ENCODE data around the gene RIMS1. TPM values are rescaled to one million over a fixed set of nuclear protein-coding genes. Genes with fewer than 3 reads are reported as not detected.

Gene RIMS1
- total RNA-seq, 1 experiment from 2014 or later, result not detected

- no peak for DNase-seq (ENCODE audit: low read depth)
- in situ Hi-C loops (cut with HindIII; ENCODE audit: low pct_unique_long_range_greater_than_20kb, low sequenced_read_pairs), result no loop called here
Observed at GRCh38 chr6:72203983-72204382, 317.6 kb downstream of the RIMS1 start.

- no peak for DNase-seq (ENCODE audit: low read depth)
- in situ Hi-C loops (cut with HindIII; ENCODE audit: low pct_unique_long_range_greater_than_20kb, low sequenced_read_pairs), result no loop called here
Observed at GRCh38 chr6:72205500-72205899, 319.1 kb downstream of the RIMS1 start.

- DNase-seq (ENCODE audit: low read depth), result no peak
- in situ Hi-C loops (cut with HindIII; ENCODE audit: low pct_unique_long_range_greater_than_20kb, low sequenced_read_pairs), result no loop called here
Observed at GRCh38 chr6:72206606-72207005, 320.3 kb downstream of the RIMS1 start.

GRCh38 chr6:72212686-72213085 is 326.3 kb downstream of the RIMS1 start:
- DNase-seq (ENCODE audit: low read depth), result no peak
- in situ Hi-C loops (cut with HindIII; ENCODE audit: low pct_unique_long_range_greater_than_20kb, low sequenced_read_pairs), result no loop called here

- in situ Hi-C loops (cut with HindIII; ENCODE audit: low pct_unique_long_range_greater_than_20kb, low sequenced_read_pairs), result no loop called here
- DNase-seq (ENCODE audit: low read depth), result no peak
Observed at GRCh38 chr6:72213654-72214053, 327.3 kb downstream of the RIMS1 start.

- in situ Hi-C loops (cut with HindIII; ENCODE audit: low pct_unique_long_range_greater_than_20kb, low sequenced_read_pairs), result no loop called here
- no peak for DNase-seq (ENCODE audit: low read depth)
Observed at GRCh38 chr6:72216222-72217068, 330.1 kb downstream of the RIMS1 start.

DNA sequence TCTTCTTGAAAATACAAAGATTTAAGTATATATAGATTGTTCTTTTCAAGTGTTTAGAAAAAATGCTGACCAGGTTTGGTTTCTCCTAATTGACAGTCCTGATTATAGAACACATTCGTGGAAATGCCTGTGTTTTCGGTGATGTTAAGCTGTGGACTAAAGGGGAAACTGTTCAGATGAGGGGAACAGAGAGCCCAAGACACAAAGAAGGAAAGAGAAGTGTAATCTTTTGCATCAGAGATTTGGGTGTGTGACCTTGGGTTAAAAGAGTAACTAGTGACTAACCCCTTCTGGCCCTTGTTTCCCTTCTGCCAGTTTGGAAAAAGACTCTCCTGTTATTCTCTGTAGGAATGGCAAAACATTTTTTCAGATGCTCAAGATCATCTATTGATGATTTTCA is 331.3 kb downstream of the RIMS1 start:
- in situ Hi-C loops (cut with HindIII; ENCODE audit: low pct_unique_long_range_greater_than_20kb, low sequenced_read_pairs), result no loop called here
- no peak for DNase-seq (ENCODE audit: low read depth)

DNA sequence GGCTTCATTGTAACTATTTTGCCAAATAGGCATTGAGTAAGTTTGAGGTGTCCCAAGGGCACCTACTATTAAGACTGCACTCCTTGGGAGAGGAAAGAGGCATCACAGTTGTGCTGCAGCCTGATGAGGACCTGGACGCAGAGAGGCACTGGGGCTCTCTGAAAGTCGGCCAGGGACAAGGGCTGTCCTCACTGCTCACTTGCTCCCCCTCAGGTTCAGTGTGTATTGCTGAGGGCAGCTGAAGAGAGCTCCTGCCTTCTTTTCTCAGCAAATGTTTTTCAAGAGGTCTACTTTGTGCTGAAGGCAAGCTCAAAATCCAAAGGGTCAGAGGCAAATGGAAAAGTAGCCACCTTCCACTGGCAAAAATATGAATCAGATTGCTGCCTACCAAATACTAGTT is 331.8 kb downstream of the RIMS1 start:
- DNase-seq (ENCODE audit: low read depth), result no peak
- in situ Hi-C loops (cut with HindIII; ENCODE audit: low pct_unique_long_range_greater_than_20kb, low sequenced_read_pairs), result no loop called here

- no peak for DNase-seq (ENCODE audit: low read depth)
- in situ Hi-C loops (cut with HindIII; ENCODE audit: low pct_unique_long_range_greater_than_20kb, low sequenced_read_pairs), result no loop called here
Observed at GRCh38 chr6:72219536-72219935, 333.2 kb downstream of the RIMS1 start.

- in situ Hi-C loops (cut with HindIII; ENCODE audit: low pct_unique_long_range_greater_than_20kb, low sequenced_read_pairs), result no loop called here
- DNase-seq (ENCODE audit: low read depth), result no peak
Observed at GRCh38 chr6:72238021-72238420, 351.7 kb downstream of the RIMS1 start.

GRCh38 chr6:72238900-72239299 is 352.6 kb downstream of the RIMS1 start:
- in situ Hi-C loops (cut with HindIII; ENCODE audit: low pct_unique_long_range_greater_than_20kb, low sequenced_read_pairs), result no loop called here
- DNase-seq (ENCODE audit: low read depth), result no peak

DNA sequence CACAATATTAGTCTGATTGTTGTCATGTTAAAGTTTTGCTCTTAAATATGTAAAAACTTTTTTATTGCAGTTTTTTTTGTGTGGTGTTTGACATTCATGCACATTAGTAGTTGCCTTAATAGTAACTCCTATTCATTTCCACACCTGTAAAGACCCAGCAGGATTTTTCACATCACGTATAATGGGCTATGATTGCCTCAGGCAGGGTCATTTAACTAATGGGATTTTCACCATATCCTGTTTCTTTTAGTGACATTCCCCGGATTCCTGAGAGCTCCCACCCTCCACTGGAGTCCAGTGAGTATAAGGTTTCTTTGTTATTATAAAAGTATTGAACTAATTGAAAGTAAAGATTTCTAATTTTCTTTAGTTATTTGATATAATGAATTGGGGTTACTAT is 359.2 kb downstream of the RIMS1 start:
- in situ Hi-C loops (cut with HindIII; ENCODE audit: low pct_unique_long_range_greater_than_20kb, low sequenced_read_pairs), result no loop called here
- DNase-seq (ENCODE audit: low read depth), result peak; percentile 1

GRCh38 chr6:72246926-72247325 is 360.6 kb downstream of the RIMS1 start:
- in situ Hi-C loops (cut with HindIII; ENCODE audit: low pct_unique_long_range_greater_than_20kb, low sequenced_read_pairs), result no loop called here

GRCh38 chr6:72248621-72249020 is 362.3 kb downstream of the RIMS1 start:
- no peak for DNase-seq (ENCODE audit: low read depth)
- in situ Hi-C loops (cut with HindIII; ENCODE audit: low pct_unique_long_range_greater_than_20kb, low sequenced_read_pairs), result no loop called here

More at GRCh38 chr6:72246926-72247325, 360.6 kb downstream of the RIMS1 start:
- DNase-seq (ENCODE audit: low read depth), result no peak

DNA sequence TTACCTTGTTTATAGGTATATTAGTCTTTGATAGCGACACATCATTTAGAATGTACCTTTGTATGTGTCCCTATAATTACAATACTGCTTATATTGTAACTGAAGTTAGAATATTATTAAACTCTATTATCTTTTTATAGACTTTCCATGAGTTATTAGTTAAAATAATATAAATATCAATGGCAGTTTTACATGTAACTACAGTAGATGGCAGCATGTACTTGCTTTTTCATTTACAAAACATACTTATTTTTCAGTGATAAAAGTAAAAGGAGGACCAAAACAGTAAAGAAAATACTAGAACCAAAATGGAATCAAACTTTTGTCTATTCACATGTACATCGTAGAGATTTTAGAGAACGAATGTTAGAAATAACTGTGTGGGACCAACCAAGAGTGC is 364.3 kb downstream of the RIMS1 start:
- in situ Hi-C loops (cut with HindIII; ENCODE audit: low pct_unique_long_range_greater_than_20kb, low sequenced_read_pairs), result no loop called here
- no peak for DNase-seq (ENCODE audit: low read depth)

DNA sequence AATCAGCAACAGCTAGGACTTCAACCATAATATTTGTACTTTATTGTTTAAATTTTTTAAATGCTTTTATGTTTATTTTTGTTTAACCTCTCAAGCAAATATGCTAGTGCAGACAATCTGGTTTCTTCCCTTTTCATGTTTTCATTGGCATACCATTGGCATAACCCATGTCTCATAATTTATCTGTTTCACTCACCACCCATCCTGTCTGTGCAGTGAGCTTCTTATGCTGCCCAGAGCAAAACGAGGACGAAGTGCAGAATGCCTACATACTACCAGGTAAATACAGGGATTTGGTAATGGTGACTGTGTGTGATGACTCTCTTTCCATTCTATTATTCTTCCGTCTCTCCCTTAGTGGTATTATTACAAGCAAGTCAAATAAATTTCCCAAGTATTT is 374.1 kb downstream of the RIMS1 start:
- no peak for DNase-seq (ENCODE audit: low read depth)
- in situ Hi-C loops (cut with HindIII; ENCODE audit: low pct_unique_long_range_greater_than_20kb, low sequenced_read_pairs), result no loop called here

DNA sequence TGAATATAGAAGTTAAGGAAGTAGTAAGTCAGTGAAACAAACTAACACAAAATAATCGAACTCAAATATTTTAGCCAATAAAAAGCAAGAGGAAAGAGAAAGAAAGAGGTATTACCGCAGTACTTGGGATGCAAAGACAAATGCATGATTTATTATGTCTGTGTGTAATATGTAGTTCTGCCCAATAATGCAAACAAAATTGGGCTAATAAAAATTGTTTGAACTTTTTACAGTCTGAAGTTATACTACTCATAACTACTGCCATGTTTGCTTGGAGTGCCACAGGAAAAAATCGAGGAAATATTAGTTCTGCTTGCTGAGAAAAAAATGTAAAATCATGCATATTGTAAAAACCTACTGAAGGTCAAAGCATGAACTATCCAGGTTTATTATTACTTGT is 375.2 kb downstream of the RIMS1 start:
- in situ Hi-C loops (cut with HindIII; ENCODE audit: low pct_unique_long_range_greater_than_20kb, low sequenced_read_pairs), result no loop called here
- DNase-seq (ENCODE audit: low read depth), result no peak

DNA sequence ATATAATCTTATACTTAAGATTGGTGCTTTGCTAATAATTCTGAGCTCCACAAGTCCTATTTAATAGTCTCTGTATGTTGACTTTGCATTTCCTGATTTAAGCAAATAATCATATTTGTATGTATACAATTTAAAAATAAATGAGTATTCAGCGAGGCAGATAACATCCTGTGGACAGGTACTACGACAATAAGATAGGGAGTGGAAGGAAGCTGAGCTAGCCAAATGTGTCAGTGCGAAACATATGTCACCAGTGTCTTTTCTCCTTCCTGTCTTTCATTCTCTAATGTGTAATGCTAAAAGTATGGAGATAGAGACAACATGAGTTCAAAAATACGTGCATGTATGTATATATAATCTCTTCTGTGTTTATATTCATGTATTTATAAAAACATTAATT is 375.9 kb downstream of the RIMS1 start:
- in situ Hi-C loops (cut with HindIII; ENCODE audit: low pct_unique_long_range_greater_than_20kb, low sequenced_read_pairs), result no loop called here
- DNase-seq (ENCODE audit: low read depth), result no peak

DNA sequence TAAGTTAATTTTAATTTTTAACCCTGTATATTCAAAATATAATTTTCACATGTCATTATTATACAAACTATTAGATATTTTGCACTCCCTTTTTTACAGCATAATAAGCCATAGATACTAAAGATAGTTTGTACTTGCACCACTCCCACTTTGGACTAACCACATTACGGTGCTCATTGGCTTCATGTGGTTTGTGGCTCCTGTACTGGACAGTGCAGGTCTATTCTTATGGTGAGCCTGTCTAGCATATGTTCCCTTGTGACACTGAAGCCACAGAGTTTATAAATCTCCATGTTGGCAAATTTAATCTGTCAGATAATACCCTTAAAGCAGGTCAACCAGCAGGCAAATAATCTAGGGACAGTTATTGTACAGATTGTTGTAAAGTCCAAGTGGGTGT is 381.1 kb downstream of the RIMS1 start:
- in situ Hi-C loops (cut with HindIII; ENCODE audit: low pct_unique_long_range_greater_than_20kb, low sequenced_read_pairs), result no loop called here
- no peak for DNase-seq (ENCODE audit: low read depth)

DNA sequence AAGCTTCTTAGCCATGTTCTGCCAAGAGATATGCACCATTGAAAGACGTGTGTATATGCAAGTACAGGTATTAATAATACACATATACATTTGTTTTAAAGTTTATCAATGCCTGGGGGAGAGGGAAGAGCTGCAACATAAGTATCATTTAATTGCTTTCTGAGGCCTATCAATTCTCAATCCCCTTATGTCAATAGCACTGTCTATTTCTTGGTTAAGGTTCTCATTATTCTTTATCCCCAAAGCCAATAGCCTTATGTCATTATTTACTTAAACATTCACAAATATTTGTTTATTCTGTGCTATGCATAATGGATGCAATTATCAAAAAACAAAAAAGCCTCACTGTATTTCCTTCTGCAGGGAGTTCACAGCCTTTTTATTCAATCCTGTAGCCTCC is 385.2 kb downstream of the RIMS1 start:
- DNase-seq (ENCODE audit: low read depth), result no peak
- in situ Hi-C loops (cut with HindIII; ENCODE audit: low pct_unique_long_range_greater_than_20kb, low sequenced_read_pairs), result no loop called here

Measured in Caki2 (cell line).